ENCODE measurements around the gene CBX4.

- TF ChIP-seq YY1 (IDR thresholded peaks at IDR 0.05; ENCODE audit: insufficient read depth, insufficient read length) = no peak
- no peak for TF ChIP-seq ZNF274 (IDR thresholded peaks at IDR 0.05; ENCODE audit: low read depth, low read length)
- TF ChIP-seq SUZ12 (IDR thresholded peaks at IDR 0.05; ENCODE audit: extremely low read depth, insufficient read depth, insufficient read length) = no peak
Observed at GRCh38 chr17:79796763-79797491, 42.3 kb downstream of the CBX4 start, which contains the start of gene CBX8.
